Trophoblast cell (in vitro differentiated cells and primary cell): ENCODE measurements around the gene COPG2.

Source experiments
- DNase-seq, 2 donors: peaks; one replicate each; pipeline ENCODE4 v3.0.0-alpha.2; 2016
- H2AFZ ChIP-seq: 2 replicates; pipeline ENCODE4 v1.6.1; 2013; ENCODE audit warnings: low read length, moderate library complexity, mild to moderate bottlenecking; ENCODE audit not compliant: insufficient read depth, poor library complexity
- H2AK5ac ChIP-seq: 2 replicates; pipeline ENCODE4 v1.6.1; 2013; ENCODE audit warnings: mild to moderate bottlenecking, low read length
- H2BK120ac ChIP-seq: 2 replicates; pipeline ENCODE4 v1.6.1; 2013; ENCODE audit warnings: low read length, mild to moderate bottlenecking, moderate library complexity; ENCODE audit not compliant: insufficient read depth, poor library complexity
- H2BK12ac ChIP-seq: 2 replicates; pipeline ENCODE4 v1.6.1; 2013; ENCODE audit warnings: mild to moderate bottlenecking, low read length, moderate library complexity
- H2BK5ac ChIP-seq: 2 replicates; pipeline ENCODE4 v1.6.1; 2013; ENCODE audit warnings: low read length, low read depth, moderate library complexity, mild to moderate bottlenecking; ENCODE audit not compliant: poor library complexity
- H3K14ac ChIP-seq: 2 replicates; pipeline ENCODE4 v1.6.1; 2013; ENCODE audit warnings: mild to moderate bottlenecking, low read length
- H3K18ac ChIP-seq: 2 replicates; pipeline ENCODE4 v1.6.1; 2013; ENCODE audit warnings: mild to moderate bottlenecking, low read length
- H3K23ac ChIP-seq: 2 replicates; pipeline ENCODE4 v1.6.1; 2013; ENCODE audit warnings: low read length
- H3K27ac ChIP-seq: 2 replicates; pipeline ENCODE4 v1.5.1; 2013; ENCODE audit warnings: low read depth, mild to moderate bottlenecking, inconsistent platforms, low read length, moderate library complexity
- H3K27me3 ChIP-seq: 2 replicates; pipeline ENCODE4 v1.6.1; 2013; ENCODE audit warnings: inconsistent platforms, mild to moderate bottlenecking, low read length, moderate library complexity; ENCODE audit not compliant: insufficient read depth
- H3K36me3 ChIP-seq, 2 experiments: 1 replicate in 1 of 2; 2 replicates in 1 of 2; pipeline ENCODE4 v1.6.1; 2013; ENCODE audit warnings: low read length in 2 of 2, mild to moderate bottlenecking in 2 of 2, moderate library complexity in 1 of 2; ENCODE audit not compliant: insufficient read depth in 2 of 2, control insufficient read depth in 1 of 2
- H3K4ac ChIP-seq: 2 replicates; pipeline ENCODE4 v1.6.1; 2013; ENCODE audit warnings: low read depth, mild to moderate bottlenecking, low read length, moderate library complexity
- H3K4me1 ChIP-seq, 2 experiments: 1 replicate in 1 of 2; 2 replicates in 1 of 2; pipeline ENCODE4 v1.6.1; 2013; ENCODE audit warnings: low read length in 2 of 2, mild to moderate bottlenecking in 2 of 2, moderate library complexity in 1 of 2; ENCODE audit not compliant: insufficient read depth in 2 of 2, control insufficient read depth in 1 of 2
- H3K4me2 ChIP-seq: 2 replicates; pipeline ENCODE4 v1.6.1; 2013; ENCODE audit warnings: inconsistent platforms, mild to moderate bottlenecking, low read length, moderate library complexity
- H3K4me3 ChIP-seq: 2 replicates; pipeline ENCODE4 v1.5.1; 2013; ENCODE audit warnings: mild to moderate bottlenecking, low read depth, low read length, inconsistent platforms
- H3K79me1 ChIP-seq: one replicate; pipeline ENCODE4 v1.6.1; 2013; ENCODE audit warnings: low read length
- H3K79me2 ChIP-seq: 2 replicates; pipeline ENCODE4 v1.6.1; 2013; ENCODE audit warnings: low read length, mild to moderate bottlenecking; ENCODE audit not compliant: control insufficient read depth, insufficient read depth, poor library complexity
- H3K9ac ChIP-seq: 2 replicates; pipeline ENCODE4 v1.6.1; 2013; ENCODE audit warnings: mild to moderate bottlenecking, low read length
- H3K9me3 ChIP-seq: 2 replicates; pipeline ENCODE4 v1.6.1; 2013; ENCODE audit warnings: low read depth, mild to moderate bottlenecking, control low read depth, inconsistent platforms, low read length; ENCODE audit not compliant: insufficient read depth
- H4K12ac ChIP-seq: 2 replicates; pipeline ENCODE4 v1.6.1; 2013; ENCODE audit warnings: low read depth, mild to moderate bottlenecking, low read length, moderate library complexity
- H4K8ac ChIP-seq: 2 replicates; pipeline ENCODE4 v1.6.1; 2013; ENCODE audit warnings: low read depth, mild to moderate bottlenecking, low read length, moderate library complexity
- H4K91ac ChIP-seq: one replicate; pipeline ENCODE4 v1.6.1; 2013; ENCODE audit warnings: low read depth, mild to moderate bottlenecking, low read length, moderate library complexity
- WGBS: extraction: QIAGEN DNeasy Blood & Tissue Kit; methylation state at CpG from one replicate; pipeline ENCODE4 v1.1.7; 2013; ENCODE audit warnings: missing lambda C conversion rate; ENCODE audit not compliant: insufficient read length, insufficient coverage; ENCODE audit errors: extremely low coverage; 5-methylcytosine and 5-hydroxymethylcytosine counted together

Gene COPG2

GRCh38 chr7:130654850-130655249 lies 13.7 kb downstream of the COPG2 start:
- Histone ChIP-seq H3K36me3 (peaks cover 0 to 2% of the 10 kb centered on the region in 2 experiments), H2AK5ac (no peak overlapping the region), H3K9ac (no peak overlapping the region), H4K12ac (no peak overlapping the region), H2BK120ac (no peak overlapping the region), H3K4me3 (no peak overlapping the region), H3K18ac (no peak overlapping the region), H3K27ac (no peak overlapping the region), H3K4me2 (no peak overlapping the region), H3K79me2 (no peaks in the 10 kb centered on the region), H3K4ac (no peak overlapping the region), H4K91ac (no peak overlapping the region), H3K23ac (no peak overlapping the region), H3K9me3 (no peaks in the 10 kb centered on the region), H3K4me1 (no peaks in the 10 kb centered on the region), H2BK5ac (no peak overlapping the region), H4K8ac (no peak overlapping the region), H2AFZ (no peak overlapping the region), H2BK12ac (no peak overlapping the region), H3K27me3 (no peaks in the 10 kb centered on the region), H3K79me1 (no peaks in the 10 kb centered on the region), H3K14ac (no peak overlapping the region)
- no peak for DNase-seq
- WGBS: no CpG with 5 or more reads among the region's 1 CpG

DNA sequence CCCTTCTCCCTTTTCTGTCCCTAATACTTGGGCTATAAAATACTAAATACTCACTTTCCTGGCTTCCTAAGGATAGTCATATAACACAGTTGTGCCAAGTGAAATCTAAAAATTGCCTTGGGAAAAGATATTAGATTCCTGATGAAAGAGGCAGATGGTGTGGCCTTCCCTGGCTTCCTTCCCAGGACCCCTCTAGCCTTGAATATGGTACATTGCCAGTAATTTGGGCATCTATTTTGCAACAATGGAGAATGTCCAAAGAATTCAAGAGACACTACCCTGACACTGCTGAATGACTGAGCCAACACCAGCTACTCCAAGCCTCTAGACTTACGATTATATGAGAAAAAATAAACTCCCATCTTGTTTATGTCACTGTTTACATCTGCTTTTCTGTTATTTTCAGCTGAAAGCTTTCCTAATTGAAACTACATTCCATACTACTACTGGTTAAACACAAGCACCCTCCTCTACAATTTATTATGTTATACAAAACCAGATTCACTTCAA lies 17.9 kb downstream of the COPG2 start:
- Histone ChIP-seq H3K9me3 (no peaks in the 10 kb centered on the region), H3K36me3 (peaks cover 0 to 2% of the 10 kb centered on the region in 2 experiments), H2AK5ac (no peak overlapping the region), H4K12ac (no peak overlapping the region), H2BK120ac (no peak overlapping the region), H2BK5ac (no peak overlapping the region), H3K23ac (no peak overlapping the region), H3K4me2 (no peak overlapping the region), H3K4ac (no peak overlapping the region), H2AFZ (no peak overlapping the region), H3K9ac (no peak overlapping the region), H3K27me3 (no peaks in the 10 kb centered on the region), H3K18ac (no peak overlapping the region), H3K4me3 (no peak overlapping the region), H4K8ac (no peak overlapping the region), H3K27ac (no peak overlapping the region), H3K79me2 (no peaks in the 10 kb centered on the region), H3K14ac (no peak overlapping the region), H3K79me1 (no peaks in the 10 kb centered on the region), H2BK12ac (no peak overlapping the region), H3K4me1 (no peaks in the 10 kb centered on the region), H4K91ac (no peak overlapping the region)
- WGBS: no CpG with 5 or more reads among the region's 1 CpG
- DNase-seq: no peak

DNA sequence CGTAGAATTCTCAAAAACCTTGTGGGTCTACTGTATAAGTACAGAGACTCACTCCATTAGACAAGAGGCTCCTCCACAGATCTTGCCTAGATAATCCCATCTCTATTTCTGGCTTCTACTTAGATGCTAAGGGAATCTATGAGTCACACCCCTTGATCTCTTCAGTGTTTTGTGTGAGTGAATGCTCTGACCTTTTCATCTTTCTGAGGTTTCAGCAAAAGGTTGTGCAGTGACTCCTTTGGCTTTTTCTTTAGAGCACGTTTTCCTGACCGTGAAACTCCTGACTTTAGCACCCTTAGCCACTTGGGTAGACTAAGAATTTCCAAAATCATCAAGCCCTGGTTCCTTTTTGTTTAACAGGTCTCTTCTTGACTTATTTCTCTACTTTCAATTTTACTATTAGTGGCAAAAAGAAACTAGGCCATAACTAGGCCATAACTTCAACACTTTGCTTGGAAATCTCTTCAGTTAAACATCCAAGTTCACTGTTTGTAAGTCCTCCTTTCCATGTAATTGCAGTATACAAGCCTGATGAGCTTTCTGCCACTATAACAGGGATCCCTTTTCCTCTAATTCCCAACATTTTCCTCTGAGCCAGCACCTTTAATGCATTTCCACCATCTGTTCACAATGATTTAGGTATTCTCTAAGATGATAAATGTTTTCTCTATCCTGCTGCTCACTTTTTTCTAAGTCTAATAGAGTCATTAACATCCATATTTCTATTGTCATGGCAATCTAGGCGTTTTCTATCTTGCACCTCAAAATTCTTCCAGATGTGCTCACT lies 19.4 kb downstream of the COPG2 start:
- Histone ChIP-seq H3K27me3 (no peaks in the 10 kb centered on the region), H3K4ac (no peak overlapping the region), H3K4me3 (no peak overlapping the region), H3K9ac (no peak overlapping the region), H3K9me3 (no peaks in the 10 kb centered on the region), H3K79me2 (no peaks in the 10 kb centered on the region), H3K27ac (no peak overlapping the region), H3K79me1 (no peaks in the 10 kb centered on the region), H3K4me2 (no peak overlapping the region), H3K36me3 (peaks cover 0 to 2% of the 10 kb centered on the region in 2 experiments), H2BK120ac (no peak overlapping the region), H4K8ac (no peak overlapping the region), H3K14ac (no peak overlapping the region), H2AK5ac (no peak overlapping the region), H3K4me1 (no peaks in the 10 kb centered on the region), H3K23ac (no peak overlapping the region), H4K91ac (no peak overlapping the region), H2BK12ac (no peak overlapping the region), H2BK5ac (no peak overlapping the region), H2AFZ (no peak overlapping the region), H3K18ac (no peak overlapping the region), H4K12ac (no peak overlapping the region)
- peak in 1 of 2 donors; percentile 27 for DNase-seq
- no CpG with 5 or more reads among the region's 4 CpGs for WGBS

- no peak for DNase-seq
- no CpG with 5 or more reads among the region's 5 CpGs for WGBS
- no peak overlapping the region for H2BK5ac ChIP-seq
These were observed 20.0 kb downstream of the COPG2 start for GRCh38 chr7:130648580-130648979.

More at GRCh38 chr7:130648580-130648979, 20.0 kb downstream of the COPG2 start:
- no peak overlapping the region for H3K14ac ChIP-seq
- H3K23ac ChIP-seq: no peak overlapping the region
- no peaks in the 10 kb centered on the region for H3K4me1 ChIP-seq
- no peaks in the 10 kb centered on the region for H3K27me3 ChIP-seq
- H4K91ac ChIP-seq: no peak overlapping the region
- H3K9ac ChIP-seq: no peak overlapping the region
- no peaks in the 10 kb centered on the region for H3K9me3 ChIP-seq
- no peak overlapping the region for H2BK120ac ChIP-seq
- H3K4me3 ChIP-seq: no peak overlapping the region
- H3K18ac ChIP-seq: no peak overlapping the region
- no peak overlapping the region for H4K8ac ChIP-seq
- H3K79me2 ChIP-seq: no peaks in the 10 kb centered on the region
- no peak overlapping the region for H3K27ac ChIP-seq
- no peak overlapping the region for H3K4me2 ChIP-seq
- no peaks in the 10 kb centered on the region for H3K79me1 ChIP-seq
- no peak overlapping the region for H4K12ac ChIP-seq
- H2BK12ac ChIP-seq: no peak overlapping the region
- no peak overlapping the region for H2AK5ac ChIP-seq
- H3K4ac ChIP-seq: no peak overlapping the region
- H2AFZ ChIP-seq: no peak overlapping the region
- peaks cover 0 to 2% of the 10 kb centered on the region in 2 experiments for H3K36me3 ChIP-seq
